Fibroblast of villous mesenchyme (primary cell): ENCODE data around the gene SCRT2. TPM values are rescaled to one million over a fixed set of nuclear protein-coding genes. Genes with fewer than 3 reads are reported as not detected.
"Not testable (repeated sequence)": the region's sequence is repeated elsewhere in the genome, so short reads cannot be mapped to it uniquely, and the experiment has no call there.

Experiments
- DNase-seq: peaks from one replicate; pipeline ENCODE4 v3.0.0-alpha.2; 2010; ENCODE audit warnings: low read depth
- H3K4me3 ChIP-seq: 2 replicates; pipeline ENCODE4 v1.5.1; 2011; ENCODE audit warnings: low read depth, mild to moderate bottlenecking, low read length
- CTCF ChIP-seq: IDR thresholded peaks from 2 replicates; pipeline ENCODE4 v1.5.1; 2012; ENCODE audit warnings: low read depth, mild to moderate bottlenecking, low read length; ENCODE audit not compliant: insufficient read depth
- total RNA-seq: library from RNA; depleted of rRNA; stranded (reverse); fragments of >200 nt; gene quantifications from 2 replicates; pipeline ENCODE4 v1.2.3, GENCODE V29; 2012

SCRT2 gene
- total RNA-seq, 1 donor, result not detected

GRCh38 chr20:647479-648019 is 28.1 kb downstream of the SCRT2 start:
- no peak for TF ChIP-seq CTCF
- DNase-seq, result no peak
- no peak overlapping the region for H3K4me3 ChIP-seq

GRCh38 chr20:646868-647233 is 28.8 kb downstream of the SCRT2 start:
- no peak for TF ChIP-seq CTCF
- no peak overlapping the region for H3K4me3 ChIP-seq
- no peak for DNase-seq

- no peak for TF ChIP-seq CTCF
- DNase-seq, result no peak
- H3K4me3 ChIP-seq, result no peak overlapping the region
These were observed 29.3 kb downstream of the SCRT2 start for GRCh38 chr20:646107-646867.

GRCh38 chr20:645318-646106 is 30.1 kb downstream of the SCRT2 start:
- TF ChIP-seq CTCF, result peak; percentile 94
- H3K4me3 ChIP-seq, result no peak overlapping the region
- DNase-seq, result peak; percentile 66

GRCh38 chr20:644692-645317 is 30.8 kb downstream of the SCRT2 start:
- H3K4me3 ChIP-seq, result no peak overlapping the region
- no peak for TF ChIP-seq CTCF
- no peak for DNase-seq

- no peak overlapping the region for H3K4me3 ChIP-seq
- no peak for DNase-seq
- no peak for TF ChIP-seq CTCF
These were observed 33.0 kb downstream of the SCRT2 start for GRCh38 chr20:642398-643174.

GRCh38 chr20:642013-642397 is 33.6 kb downstream of the SCRT2 start:
- not testable (repeated sequence) for DNase-seq, H3K4me3 ChIP-seq
